HG02759 (cell line): ENCODE results near the gene CYP39A1.
"Not testable (repeated sequence)": the region's sequence is repeated elsewhere in the genome, so short reads cannot be mapped to it uniquely, and the experiment has no call there.

Experiments
- ATAC-seq: cut with Tn5 transposase; IDR thresholded peaks from one replicate; pipeline ENCODE4 v1.9.1; 2021; ENCODE audit warnings: mild to moderate bottlenecking, moderate library complexity; ENCODE audit not compliant: unreplicated experiment

The CYP39A1 gene

DNA sequence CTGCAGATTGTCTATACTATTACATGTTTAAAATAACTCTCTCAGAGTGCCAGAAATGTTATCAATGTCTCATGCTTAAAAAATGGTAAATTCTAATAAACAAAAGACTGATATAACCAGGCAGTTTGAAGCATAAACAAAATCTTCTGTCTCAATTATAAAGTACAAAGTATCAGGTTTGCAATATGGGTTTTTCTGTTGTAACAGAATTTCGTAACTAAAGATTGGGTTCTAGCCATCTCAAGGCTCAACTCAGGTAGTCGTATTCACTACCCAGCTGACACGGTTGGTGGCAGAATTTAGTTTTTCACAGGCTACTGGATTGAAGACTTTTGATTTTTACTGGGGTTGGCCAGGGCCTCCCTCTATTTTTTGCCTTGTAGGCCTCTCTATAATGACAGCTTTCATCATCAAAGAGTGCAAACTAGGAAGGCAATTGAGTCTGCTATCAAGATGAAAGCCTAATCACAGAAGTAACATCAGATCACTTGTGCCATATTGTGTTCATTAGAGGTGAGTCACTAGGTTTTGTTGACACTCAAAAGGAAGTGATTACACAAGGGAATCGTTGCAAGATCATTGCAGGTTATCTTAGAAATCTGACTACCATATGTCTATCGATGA, 3.6 kb downstream of the CYP39A1 start:
- ATAC-seq = no peak

DNA sequence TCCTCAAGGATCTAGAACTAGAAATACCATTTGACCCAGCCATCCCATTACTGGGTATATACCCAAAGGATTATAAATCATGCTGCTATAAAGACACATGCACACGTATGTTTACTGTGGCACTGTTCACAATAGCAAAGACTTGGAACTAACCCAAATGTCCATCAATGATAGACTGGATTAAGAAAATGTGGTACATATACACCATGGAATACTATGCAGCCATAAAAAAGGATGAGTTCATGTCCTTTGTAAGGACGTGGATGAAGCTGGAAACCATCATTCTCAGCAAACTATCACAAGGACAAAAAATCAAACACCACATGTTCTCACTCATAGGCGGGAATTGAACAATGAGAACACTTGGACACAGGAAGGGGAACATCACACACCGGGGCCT, 4.5 kb downstream of the CYP39A1 start:
- not testable (repeated sequence) for ATAC-seq

DNA sequence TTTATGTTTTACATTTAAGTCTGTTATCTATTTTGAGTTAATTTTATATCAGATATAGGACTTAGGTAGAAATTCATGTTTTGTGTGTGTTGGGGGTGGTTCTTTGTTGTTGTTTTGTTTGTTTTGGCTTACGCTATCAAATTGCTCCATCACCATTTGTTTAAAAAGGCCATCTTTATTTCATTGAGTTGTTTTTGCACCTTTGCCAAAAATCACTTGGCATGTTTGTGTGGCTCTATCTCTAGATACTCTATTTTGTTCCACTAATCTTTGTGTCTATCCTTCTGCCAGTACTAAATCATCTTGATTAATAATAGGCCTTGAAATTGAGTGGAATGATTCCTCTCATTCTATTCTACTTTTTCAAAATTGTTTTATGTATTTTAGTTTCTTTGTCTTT, 7.4 kb downstream of the CYP39A1 start:
- no peak for ATAC-seq

DNA sequence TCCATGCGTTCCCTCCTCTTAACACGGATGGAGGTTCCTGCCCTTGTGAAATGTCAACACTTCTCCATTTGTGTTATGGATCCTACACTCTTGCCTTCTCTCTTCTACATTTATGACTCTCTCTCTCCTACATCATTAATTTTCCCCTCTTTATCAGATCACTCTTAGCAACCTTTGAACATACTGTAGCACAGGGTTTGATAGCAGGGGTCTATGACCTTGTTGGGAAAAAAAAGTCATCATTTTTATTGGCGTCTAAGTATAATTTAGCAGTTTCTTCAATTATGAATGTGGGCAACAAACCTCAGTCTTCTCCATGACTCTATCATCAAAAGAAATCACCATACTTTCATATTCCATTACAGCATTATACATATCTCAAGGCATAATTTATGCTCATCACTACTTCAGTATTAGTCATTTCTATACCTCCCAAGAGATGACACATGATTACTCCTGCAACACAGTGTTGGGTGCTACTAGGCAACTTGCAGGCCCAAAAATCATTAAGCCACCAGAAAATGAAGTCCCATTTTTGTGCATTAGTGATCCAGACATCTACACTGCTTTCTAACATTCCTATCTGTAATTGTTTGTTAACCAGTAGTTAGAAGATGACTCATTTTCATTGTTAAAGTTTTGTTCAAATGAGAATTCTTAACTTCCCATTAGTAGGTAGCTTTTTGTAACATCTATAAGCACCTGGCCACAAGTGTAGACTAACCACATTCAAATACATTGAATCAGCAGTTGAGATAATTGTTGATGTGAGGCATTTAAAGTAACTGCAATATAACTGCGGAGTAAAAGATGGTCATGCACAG, 9.5 kb downstream of the CYP39A1 start:
- no peak for ATAC-seq

DNA sequence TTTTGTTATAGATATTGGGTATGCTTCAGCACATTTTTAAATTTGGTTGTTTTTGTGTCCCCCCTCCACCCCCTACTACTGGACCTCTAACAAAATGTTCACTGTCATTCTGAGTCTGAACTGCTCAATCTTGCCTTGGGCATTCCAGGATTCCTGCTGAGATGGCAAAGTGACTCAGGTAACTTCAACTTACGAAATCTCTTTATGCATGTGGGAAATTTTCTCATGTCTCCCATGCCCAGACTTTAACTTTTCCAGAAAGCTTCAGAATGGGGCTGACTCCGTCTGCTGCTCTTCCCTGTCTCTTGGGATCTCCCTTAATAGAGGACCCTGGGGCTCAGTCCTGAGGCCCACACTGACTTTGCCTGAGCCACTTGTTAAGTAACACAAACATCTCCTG, 14.0 kb downstream of the CYP39A1 start:
- ATAC-seq = no peak

DNA sequence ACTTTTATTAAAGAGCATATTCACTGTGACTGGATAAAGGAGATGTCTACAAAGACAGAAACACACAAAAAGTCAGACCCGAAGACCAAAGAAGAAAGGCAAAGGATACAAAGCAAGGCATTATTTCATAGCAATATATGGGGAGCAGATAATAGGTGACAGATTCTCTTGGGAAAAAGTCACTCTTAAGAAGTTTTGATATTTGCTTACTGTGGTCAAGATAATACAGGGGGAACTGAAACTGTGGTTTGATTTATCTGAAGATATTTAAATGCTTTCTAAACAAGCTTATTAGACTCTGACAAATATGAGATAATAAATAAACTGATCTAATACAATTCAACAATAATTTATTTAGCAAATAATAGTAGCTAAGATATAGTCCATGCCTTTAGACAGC, 14.7 kb downstream of the CYP39A1 start:
- ATAC-seq = no peak

DNA sequence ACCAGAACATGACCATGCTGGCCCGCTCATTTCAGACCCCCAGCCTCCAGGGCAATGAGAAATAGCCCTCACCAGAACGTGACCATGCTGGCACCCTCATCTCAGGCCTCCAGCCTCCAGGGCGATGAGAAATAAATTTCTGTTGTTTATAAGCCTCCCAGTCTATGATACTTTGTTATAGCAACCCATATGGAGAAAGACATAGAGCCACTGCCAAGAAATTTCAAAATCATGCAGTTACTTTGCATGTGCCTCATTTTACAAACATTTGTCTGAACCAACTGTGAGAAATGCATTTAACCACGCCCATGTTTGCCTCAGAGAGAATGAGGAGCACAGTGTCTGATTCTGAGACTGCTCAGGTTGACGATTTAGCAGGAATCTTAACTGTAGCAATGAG, 15.5 kb downstream of the CYP39A1 start:
- ATAC-seq = no peak

DNA sequence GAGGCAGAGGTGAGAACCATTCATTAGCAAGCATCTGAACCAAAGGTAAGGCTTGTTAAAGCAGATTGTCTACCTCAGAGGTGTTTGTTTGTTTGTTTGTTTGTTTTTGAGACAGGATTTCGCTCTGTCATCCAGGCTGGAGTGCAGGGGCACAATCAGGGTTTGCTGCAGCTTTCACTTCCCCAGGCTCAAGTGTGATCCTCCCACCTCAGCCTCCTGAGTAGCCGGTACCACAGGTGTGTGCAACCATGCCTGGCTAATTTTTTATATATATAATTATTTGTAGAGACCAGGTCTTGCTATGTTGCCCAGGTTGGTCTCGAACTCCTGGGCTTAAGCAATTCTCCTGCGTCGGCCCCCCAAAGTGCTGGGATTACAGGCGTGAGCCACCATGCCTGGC, 17.2 kb downstream of the CYP39A1 start:
- ATAC-seq = no peak

DNA sequence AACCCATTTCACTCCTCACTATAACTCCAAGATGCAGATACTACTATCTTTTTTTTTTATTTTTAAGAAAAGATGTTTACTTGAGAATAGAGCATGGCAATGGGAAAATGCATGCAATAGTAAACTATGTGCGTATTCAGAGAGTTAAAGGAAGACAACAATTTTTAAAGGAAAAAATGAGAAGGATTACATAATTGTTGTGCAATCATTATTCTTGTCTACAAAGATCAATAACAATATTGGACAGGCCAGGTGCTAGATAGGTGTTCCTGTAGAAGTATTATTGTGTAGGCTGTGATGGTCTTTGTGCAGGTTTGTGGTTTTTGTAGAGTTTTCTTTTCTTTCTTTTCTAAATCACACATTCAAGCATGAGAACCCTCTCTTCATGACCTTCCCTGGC, 20.6 kb downstream of the CYP39A1 start:
- no peak for ATAC-seq

DNA sequence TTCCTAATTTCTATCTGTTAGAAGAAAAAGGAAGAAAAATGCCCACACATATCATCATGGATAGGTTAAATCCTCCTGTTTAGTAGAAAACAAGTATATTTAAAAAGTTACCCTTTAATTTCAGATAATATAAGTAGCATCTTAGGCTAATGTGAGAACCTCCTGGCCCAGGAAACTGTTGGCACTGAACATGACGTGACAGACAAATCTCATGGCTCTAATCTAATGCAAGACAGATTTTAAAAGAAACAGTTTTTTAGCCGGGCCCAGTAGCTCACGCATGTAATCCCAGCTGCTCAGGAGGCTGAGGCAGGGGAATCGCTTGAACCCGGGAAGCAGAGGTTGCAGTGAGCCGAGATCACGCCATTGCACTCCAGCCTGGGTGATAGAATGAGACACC, 22.9 kb downstream of the CYP39A1 start:
- no peak for ATAC-seq

DNA sequence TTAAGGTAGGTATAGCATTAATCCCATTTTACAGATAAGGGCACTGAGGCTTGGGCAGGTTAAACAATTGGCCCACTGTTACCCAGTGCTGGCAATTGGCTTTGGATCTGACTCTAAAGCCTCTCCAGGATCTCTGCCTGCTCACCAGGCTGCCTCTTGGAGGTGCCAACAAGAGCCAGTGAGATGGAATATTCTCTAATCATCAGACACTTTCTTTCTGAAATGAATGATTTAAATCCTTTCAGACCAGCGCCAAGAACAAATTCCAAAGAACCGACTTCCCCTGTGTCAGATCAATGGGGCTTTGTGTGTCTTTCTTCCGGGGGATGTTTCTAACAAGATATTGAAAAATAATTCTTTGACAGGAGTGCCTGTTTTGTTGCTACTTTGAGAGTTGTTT, 23.6 kb downstream of the CYP39A1 start:
- ATAC-seq = no peak

DNA sequence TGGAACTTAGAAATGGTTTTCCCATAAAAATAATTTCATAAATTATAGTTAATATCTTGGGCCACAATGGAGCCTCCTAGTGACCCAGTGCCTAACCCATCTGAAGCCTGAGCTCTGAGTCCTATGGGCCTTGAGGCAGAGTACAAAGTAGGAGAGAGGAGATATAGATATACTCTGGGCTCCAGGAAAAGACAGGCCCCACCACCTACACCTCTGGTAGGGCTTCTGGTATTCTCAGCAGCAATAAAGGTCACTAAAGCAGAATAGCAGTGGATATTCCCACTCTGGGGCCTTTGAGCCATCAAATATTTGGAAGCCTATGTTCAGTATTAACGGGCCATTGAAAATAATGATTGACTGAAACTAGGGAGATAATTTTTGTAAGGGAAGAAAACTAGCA, 24.1 kb downstream of the CYP39A1 start:
- ATAC-seq = no peak

DNA sequence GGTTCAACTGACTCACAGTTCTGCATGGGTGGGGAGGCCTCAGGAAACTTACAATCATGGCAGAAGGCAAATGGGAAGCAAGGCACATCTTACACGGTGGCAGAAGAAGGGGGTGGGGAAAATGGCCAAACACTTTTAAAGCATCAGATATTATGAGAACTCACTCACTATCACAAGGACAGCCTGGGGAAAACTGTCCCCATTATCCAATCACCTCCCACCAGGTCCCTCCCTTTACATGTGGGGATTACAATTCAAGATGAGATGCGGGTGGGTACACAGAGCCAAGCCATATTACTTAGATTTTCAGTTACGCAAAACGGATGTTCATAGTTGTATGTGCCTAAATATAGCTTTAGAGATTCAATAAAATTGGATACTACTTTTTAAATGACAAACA, 25.6 kb downstream of the CYP39A1 start:
- ATAC-seq = no peak

DNA sequence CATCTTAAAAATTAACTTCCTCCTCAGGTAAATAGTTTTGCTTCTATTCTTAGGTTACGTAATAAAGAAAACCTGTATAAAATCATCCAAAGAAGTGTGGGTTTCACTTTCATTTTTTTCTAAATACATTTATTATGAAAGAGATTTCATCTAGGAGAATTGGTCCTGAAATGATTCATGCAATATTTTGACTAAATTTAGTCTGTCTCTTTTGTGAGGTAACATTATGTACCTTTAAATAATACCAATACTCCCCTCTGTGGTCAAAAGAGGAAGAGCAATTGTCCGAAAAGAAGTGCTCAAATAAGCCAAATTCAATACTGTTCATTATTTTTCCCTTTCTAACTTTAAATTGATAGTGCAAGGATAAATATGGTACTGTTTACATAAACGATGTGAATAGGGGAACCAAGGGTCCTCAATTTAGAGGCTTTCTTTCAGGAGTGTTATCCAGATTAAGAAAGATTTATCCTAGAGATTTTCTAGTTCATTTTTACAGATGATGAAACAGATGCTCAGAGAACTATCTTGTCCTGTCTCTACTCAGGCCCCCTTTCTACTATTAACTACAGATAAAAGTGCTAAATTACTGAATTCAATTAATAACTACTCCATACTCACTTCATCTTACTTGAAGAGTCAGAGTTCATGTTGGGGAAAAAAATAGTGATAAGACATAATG, 26.2 kb downstream of the CYP39A1 start:
- ATAC-seq = peak; percentile 78

DNA sequence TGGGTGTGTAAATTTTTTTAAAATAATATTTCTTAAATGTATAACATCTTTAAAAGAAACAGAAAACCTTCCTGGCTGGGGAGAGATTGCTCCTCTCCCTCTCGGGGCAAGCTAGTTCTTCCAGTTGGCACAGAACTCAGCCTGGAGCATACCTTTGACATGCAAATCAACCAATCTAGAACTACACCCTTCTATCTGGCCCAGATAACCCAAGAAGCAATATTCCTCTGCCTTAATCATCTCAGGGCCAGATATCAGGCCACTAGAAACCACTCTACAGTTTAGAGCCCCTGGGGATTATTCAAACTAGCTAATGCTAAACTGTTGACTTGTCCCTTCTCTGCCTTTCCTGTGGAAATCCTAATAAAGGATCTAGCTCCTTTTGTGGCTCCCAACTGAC, 33.9 kb downstream of the CYP39A1 start:
- no peak for ATAC-seq

DNA sequence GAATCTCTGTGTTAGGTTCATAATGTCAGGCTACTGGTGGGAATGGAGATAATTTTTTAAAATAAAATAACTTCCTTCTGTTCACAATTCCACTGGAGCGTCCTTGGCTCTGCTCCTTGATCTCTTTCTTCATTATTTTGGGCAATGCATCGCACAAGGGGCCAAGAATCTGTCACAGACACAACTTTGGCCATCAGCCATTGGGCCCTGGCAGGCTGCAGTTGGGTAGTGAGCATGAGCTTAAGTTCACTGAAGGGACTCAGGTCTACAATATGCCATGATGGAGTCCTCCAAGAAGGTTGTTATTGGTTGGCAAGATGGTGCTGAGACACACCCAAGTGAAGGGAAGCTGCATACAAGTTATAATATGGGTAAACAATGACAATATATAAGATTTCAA, 40.0 kb downstream of the CYP39A1 start:
- no peak for ATAC-seq

DNA sequence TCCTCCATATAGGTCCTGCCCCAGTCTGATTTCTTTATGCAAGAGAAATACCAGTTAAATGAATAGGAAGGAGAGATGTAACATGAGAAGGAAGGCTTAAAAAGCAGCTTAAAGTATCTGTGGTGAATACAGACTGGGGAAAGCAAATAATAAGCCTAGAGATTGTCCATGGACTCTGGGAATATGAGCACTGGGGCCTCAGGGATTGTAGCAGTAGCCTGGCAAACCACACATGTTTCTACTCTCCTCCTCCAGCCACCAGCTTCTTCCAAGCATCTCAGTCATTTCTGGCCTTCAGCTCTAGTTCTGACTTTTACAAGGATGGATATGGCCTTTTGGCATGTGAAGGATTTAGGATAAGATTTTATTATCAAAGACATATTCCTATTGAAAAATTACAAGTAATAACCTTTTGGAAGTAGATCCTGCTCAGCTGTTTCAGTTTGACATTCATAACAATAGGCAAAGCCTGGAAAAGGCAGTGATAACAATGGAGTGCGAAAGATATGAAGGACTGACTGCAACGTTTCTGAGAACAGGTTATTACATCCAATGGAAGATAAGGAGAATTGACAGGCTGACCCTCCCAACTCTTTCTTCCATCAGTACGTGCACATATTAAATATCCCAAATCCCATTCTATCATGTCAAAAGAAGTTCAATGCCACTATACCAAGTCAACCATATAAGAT, 41.6 kb downstream of the CYP39A1 start:
- ATAC-seq = no peak

DNA sequence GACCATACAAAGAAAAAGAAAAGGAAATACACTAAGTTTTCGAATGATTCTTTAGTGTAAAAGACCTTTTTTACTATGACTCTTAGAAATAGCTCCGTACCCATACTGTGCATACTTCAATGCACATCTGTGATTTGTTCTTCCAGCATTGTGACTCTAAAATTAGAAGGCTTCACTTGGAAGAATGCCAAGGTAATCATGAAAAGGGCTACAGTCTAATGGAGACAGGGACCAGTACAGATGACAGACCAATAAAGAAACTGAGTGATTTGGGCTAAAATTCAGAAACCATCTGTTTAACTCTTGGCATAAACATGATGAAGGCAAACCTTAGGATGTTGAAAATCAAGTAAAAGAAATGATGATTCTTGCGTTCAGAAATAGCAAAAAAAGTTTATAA, 46.3 kb downstream of the CYP39A1 start:
- no peak for ATAC-seq

DNA sequence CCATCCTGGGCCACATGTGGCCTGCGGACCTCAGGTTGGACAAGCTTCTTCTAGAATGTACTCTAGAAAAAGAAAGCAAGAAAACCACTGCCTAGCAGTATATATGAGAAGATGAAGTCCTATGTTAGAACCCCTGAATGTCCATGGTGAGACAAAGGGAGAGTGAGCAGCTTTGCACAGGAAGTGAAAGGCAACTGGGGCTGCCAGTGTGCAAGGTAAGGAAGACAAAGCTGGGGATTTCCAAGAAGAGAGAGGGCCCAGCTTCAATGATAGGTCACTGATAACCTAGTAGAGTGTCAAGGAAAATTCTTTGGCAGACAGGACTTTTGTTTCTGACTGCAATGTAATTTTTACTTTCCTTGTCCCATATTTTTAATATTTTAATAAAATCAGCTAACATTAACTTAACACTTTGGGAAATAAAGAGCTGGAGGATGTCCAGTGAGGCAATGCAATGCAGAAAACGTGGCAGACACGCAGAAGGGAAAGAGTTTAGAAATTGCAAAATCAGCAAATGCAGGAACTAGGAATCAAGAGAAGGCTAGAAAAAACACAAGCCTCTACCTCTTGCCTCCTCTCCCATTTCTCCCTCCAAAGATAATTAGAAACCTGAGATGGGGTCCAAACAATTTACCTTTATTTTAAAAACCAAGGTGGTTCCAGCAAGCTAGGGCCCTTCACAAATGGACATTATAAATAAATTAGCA, 47.4 kb downstream of the CYP39A1 start:
- peak; percentile 80 for ATAC-seq

DNA sequence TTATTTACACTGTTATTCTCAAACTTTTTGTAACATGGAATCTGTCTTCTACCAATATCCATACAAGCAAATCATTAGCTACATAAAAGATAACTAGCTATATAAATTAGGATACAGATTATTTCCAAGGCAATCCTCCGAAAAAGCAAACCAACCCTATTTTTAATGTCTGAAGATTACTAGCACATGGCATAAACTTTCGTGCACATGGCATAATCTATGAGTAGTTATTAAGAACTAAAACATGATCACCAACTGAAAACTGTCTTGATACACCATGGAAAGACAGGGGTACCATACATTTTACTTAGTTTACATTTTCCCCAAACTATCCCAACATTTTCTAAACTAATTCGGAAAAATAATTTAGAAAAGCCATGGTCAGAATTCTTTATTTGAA, 54.4 kb downstream of the CYP39A1 start:
- no peak for ATAC-seq

DNA sequence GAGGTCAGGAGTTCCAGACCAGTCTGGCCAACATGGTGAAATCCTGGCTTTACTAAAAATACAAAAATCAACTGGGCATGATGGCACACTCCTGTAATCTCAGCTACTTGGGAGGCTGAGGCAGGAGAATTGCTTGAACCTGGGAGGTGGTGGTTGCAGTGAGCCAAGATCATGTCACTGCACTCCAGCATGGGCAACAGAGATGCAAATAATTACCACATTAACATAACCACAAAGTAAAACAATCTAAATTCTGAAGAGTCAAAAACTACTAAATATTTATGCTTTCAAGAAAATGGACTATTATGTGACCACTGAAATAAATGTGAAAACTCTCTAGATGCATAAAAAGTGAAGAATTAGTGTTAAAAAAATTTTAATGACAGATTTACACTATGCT, 59.9 kb downstream of the CYP39A1 start:
- ATAC-seq = no peak
